KOPT-K1 (cell line): ENCODE data around the gene SMC1B.
"Not testable (repeated sequence)": the region's sequence is repeated elsewhere in the genome, so short reads cannot be mapped to it uniquely, and the experiment has no call there.

Experiments
- H3K27ac ChIP-seq: fragments of 200-600 bp; sonication (generic); 2 replicates; pipeline ENCODE4 v1.5.1; 2016; ENCODE audit warnings: antibody characterized with exemption, mild to moderate bottlenecking, low read depth, low read length; ENCODE audit not compliant: poor library complexity, severe bottlenecking
- H3K36me3 ChIP-seq: fragments of 200-600 bp; sonication (generic); 2 replicates; pipeline ENCODE4 v1.5.1; 2017; ENCODE audit warnings: antibody characterized with exemption, mild to moderate bottlenecking, low read length, moderate library complexity; ENCODE audit not compliant: insufficient read depth
- H3K9me3 ChIP-seq: fragments of 200-600 bp; sonication (generic); 2 replicates; pipeline ENCODE4 v1.5.1; 2017; ENCODE audit warnings: antibody characterized with exemption, low read length, mild to moderate bottlenecking; ENCODE audit not compliant: insufficient read depth, poor library complexity, severe bottlenecking

SMC1B gene

DNA sequence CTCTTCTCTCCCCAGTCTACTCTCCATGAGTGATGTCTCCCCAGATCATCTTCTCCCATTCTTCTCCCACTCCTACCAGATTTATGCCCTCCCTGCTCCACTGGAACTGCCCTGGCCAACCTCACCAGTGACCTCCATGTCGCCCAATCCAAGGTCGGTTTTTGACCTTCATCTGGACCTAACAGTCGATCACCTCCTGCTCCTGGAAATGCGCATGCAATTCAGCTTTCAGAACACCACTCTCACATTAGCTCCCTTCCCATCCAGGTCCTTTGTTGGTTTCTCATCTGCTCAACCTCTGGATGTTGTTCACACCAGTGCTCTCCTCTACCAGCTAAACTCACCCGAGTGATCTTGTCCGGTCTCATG, 5.4 kb upstream of the SMC1B start:
- H3K27ac ChIP-seq: no peak overlapping the region
- H3K9me3 ChIP-seq: no peaks in the 10 kb centered on the region
- no peaks in the 10 kb centered on the region for H3K36me3 ChIP-seq

DNA sequence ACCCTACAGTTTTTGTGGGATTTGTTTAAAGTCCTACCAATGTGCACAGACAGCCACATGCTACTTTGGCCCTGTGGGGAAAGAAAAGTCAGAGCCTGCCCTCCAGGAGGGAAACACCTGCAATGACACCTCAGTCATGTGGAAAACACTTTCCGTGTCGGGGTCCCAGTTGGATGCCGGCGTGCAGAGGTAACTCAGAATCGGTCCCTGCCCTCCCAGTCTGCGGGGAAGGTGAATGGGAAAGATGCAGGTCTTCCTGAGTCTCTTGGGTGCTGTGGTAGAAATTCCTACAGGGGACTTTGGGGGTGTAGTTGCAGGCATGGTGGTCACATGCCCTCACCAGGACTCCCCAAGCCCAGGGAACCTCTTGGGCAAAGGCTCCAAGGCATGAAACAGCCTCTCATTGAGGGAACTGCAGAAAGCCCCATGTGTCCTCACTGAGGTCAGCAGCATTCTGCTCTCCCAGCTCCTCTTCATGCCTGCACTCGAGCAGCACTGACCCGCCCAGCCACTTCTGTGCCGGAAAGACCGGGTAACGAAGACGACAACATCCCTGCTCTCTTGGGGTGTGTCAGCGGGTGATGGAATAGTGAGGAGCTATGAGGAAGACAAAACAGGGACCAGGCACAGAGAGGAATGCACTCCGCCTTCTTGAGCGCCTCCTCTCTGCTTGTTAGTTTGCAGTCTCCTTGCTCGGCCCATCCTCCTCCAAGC, 4.8 kb upstream of the SMC1B start:
- Histone ChIP-seq H3K9me3 (no peaks in the 10 kb centered on the region), H3K36me3 (no peaks in the 10 kb centered on the region), H3K27ac (no peak overlapping the region)

DNA sequence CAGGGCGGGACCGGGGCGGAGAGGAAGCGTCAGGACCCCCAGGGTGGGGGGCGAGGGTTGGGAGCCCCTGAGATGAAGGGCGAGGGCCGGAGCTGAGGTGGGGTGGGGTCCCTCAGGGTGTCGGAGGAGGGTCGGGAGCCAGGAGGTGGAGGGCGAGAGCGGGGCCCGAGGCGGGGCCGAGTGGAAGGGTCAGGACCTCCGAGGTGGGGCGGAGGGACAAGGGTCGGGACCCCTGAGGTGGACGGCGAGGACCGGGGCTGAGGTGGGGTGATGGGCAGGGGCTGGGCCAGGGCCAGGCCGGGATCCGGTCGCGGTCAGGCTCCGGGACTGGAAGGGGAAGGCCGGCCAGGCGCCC, 409 bp downstream of the SMC1B start:
- H3K27ac ChIP-seq: no peak overlapping the region
- H3K9me3 ChIP-seq: no peaks in the 10 kb centered on the region
- H3K36me3 ChIP-seq: no peaks in the 10 kb centered on the region

DNA sequence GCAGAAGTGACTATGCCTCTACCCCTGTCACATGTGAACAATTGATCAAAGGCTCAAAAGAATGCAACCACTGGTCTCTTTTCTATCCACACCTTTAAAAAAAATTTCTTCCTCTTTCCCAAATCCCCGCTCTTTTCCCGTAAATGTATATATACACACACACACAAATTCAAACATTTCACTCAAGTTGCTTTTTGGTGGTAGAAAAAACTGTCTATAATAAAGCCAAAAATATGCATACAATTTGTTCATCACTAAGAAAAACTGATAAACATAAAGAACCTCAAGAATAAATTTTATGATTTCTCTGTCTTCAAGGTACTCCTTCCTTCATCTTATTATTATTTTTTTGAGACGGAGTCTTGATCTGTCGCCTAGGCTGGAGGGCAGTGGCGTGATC, 5.6 kb downstream of the SMC1B start:
- Histone ChIP-seq H3K9me3 (peaks cover 9% of the 10 kb centered on the region), H3K36me3 (no peaks in the 10 kb centered on the region)

DNA sequence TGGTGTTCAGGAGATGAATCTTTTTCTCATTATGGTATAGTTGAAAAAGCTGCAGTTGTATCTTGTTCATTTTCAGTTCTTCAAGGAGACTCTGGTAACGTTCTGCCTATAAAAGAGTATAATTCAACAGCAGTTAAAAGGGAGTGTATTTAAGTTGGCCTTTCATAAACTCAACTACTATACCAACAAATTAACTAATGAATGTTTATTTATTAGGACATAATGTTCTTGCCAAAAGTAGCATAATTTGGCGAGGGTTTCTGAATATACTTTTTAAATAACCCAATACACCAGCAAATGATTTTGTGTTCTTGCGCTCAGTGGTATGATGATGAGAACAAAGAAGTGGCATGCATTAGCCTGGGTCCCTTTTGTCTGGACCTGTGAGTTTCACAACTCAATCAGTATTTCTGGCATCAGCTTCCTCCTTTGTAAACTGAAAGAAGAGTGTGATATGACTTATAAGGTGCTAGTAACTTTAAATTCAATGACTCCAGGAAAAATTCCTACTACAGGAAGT, 10.9 kb downstream of the SMC1B start:
- Histone ChIP-seq H3K36me3 (no peaks in the 10 kb centered on the region), H3K27ac (no peak overlapping the region), H3K9me3 (peaks cover 11% of the 10 kb centered on the region)

More for the DNA sequence above, 5.6 kb downstream of the SMC1B start:
- H3K27ac ChIP-seq: no peak overlapping the region

DNA sequence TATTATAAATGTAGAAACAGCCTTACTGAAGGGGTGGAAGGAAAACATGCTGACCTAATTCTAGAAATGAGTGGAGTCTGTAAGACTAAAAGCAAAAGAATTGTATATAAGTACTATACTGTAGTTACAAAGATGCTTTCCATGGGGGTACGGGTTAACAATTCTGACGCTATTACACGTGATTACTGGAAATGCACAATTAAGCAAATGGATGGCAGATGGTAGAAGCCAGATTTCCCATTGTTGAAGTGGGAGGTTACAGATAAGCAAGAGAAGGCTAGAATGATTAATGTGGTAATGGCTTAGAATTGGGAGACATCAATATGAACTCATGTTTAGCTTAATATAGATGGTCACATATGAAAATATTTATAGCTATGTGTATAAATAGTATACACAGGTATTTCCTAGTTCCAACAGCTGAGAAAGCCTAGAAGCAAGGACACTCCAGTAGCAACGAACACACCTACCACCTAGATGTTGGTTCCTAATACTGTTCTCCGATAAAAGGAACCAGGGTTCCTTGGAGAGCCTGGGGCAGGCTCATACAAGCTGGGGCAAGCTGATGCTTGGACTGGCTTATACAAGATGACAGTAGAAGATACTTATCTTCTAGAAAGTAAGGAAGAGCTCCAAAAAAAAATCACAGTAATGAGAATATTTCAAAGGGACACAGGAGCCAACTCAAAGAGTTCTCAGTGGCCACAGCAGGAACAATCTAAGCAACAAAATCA, 13.5 kb downstream of the SMC1B start:
- peaks cover 13% of the 10 kb centered on the region for H3K9me3 ChIP-seq
- H3K27ac ChIP-seq: no peak overlapping the region
- H3K36me3 ChIP-seq: no peaks in the 10 kb centered on the region

DNA sequence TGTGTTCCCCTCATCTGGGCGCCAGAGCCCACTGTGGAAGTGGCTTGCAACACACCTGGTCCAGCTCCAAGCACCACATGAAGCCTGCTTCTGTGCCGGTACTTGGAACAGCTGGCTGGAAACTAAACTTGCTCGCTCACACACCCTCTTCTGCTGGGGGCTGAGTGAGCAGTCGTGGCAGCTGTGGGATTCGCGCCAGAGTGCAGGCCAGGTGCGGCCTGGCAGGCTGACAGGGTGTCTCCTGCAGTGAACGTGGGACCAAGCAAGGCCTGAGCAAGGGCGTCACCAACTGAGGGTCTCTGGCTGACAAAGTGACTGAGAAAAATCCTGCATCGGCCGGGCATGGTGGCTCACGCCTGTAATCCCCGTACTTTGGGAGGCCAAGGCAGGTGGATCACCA, 15.2 kb downstream of the SMC1B start:
- Histone ChIP-seq H3K36me3 (no peaks in the 10 kb centered on the region), H3K9me3 (peaks cover 13% of the 10 kb centered on the region), H3K27ac (no peak overlapping the region)

DNA sequence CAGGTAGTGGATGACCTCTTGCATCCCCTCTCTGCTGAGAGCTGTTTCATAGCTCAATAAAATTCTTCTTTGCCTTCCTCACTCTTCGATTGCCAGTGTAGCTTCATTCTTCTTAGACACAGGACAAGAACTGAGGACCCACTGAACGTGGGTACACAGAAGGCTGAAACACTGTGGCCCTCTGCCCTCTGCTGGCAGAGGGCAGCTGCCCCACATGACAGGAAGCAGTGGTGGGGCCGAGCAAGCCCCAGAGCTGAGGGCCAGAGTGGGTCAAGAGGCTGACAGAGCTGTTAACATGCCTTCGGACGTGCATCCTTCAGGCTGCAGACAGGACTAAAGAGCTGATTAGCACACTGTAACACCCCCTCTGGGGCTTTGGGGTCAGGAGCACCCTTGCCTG, 15.6 kb downstream of the SMC1B start:
- Histone ChIP-seq H3K36me3 (no peaks in the 10 kb centered on the region), H3K9me3 (peaks cover 13% of the 10 kb centered on the region), H3K27ac (no peak overlapping the region)

DNA sequence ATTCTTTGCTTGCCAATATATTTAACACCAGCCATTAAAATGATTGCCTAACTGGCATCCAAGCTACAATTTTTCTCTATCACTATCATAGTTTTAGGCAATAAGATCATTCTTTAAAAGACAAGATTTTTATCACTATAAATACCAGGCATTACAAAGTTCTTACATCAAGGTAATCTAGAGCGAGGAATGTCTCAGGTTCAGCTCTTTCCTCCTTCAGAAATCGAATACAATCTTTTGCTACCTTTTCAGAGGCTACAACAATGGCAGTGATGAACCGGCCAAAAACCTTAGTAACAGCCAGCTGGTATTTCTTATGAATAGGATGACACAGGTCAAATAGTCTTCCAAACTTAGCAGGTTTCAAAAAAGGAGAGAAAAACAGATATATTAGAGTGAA, 23.9 kb downstream of the SMC1B start:
- H3K27ac ChIP-seq: no peak overlapping the region
- H3K9me3 ChIP-seq: no peaks in the 10 kb centered on the region
- no peaks in the 10 kb centered on the region for H3K36me3 ChIP-seq

DNA sequence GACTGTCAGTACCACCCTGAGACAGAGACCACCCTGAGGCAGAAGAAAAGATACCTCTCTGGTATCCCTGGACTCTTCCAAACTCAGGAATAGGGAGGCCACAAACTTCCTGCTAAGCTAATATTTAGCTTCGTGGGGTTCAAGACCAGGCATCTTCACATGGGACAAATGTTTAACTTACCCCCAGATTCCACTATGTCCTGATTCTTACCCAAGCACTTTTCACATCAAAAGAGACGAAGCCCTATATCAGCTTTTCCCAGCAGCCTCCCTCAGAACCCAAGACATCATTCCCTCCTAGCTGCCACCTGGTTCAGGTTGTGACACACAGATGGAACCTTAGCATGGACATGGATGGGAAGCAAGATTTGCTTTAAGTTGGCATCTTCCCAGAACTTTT, 32.1 kb downstream of the SMC1B start:
- Histone ChIP-seq H3K36me3 (no peaks in the 10 kb centered on the region), H3K9me3 (no peaks in the 10 kb centered on the region), H3K27ac (no peak overlapping the region)

DNA sequence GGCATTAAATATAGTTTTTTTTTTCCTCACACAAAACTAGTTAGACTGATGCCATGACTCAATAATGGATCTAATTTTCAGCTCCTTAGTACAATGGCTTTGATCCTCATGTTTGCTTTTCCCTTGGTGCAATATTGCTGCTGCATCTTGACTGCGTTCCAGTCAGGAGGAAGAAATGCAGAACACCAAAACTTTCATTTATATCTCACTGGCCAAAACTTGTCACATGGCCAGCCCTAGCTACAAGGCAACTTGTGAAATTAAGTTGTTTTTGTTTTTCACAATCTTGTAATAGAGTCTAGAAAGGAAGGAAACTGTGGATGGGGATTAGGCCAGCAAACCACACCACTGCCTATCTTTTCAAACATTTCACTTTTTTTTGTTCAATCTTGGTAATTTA, 36.7 kb downstream of the SMC1B start:
- Histone ChIP-seq H3K9me3 (no peaks in the 10 kb centered on the region), H3K27ac (no peak overlapping the region), H3K36me3 (no peaks in the 10 kb centered on the region)

DNA sequence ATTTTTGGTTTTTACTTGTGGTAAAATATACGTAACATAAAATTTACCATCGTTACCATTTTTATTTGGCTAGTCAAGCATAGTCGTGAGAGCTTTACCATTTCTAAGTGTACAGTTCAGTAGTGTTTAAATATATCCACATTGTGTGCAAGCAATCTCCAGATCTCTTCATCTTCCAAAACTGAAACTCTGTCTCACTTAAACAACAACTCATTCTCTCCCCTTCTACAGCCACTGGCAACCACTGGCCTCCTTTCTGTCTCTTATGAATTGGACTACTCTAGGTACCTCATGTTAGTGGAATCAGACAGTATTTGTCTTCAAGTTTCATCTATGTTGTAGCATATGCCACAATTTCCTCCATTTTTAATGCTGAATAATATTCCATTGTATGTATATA, 37.4 kb downstream of the SMC1B start:
- H3K36me3 ChIP-seq: no peaks in the 10 kb centered on the region
- no peak overlapping the region for H3K27ac ChIP-seq
- no peaks in the 10 kb centered on the region for H3K9me3 ChIP-seq

DNA sequence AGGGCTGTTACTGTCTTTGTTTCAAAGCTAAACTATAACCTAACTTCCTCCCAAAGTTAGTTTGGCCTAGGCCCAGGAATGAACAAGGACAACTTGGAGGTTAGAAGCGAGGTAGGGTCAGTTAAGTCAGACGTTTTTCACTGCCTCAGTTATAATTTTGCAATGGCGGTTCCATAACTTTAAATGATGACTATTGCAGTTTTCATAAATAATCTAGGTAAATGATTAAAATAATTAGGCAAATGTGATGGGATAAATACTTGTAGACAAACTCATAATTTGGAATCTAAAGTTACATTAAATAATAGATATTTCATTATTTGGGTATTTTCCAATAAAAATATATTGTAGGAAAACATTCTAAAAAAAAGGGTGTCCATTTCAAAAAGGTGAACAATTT, 39.8 kb downstream of the SMC1B start:
- H3K27ac ChIP-seq, H3K36me3 ChIP-seq, H3K9me3 ChIP-seq: not testable (repeated sequence)

DNA sequence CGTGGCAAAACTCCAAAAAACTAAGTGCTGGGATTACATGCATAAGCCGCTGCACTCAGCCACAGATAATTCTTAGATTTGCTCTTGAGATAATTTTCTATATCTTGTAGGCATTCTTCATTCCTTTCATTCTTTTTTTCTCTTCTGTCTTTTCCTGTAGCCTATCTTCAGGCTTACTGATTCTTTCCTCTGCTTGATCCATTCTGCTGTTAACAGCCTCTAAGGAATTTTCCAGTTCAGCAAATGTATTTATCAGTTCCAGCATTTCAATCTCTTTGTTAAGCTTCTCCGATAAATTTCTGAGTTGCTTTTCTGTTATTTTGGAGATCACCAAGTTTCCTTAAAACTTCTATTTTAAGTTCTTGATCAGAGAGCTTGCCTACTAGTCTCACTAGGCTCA, 46.7 kb downstream of the SMC1B start:
- H3K9me3 ChIP-seq: peaks cover 19% of the 10 kb centered on the region
- no peak overlapping the region for H3K27ac ChIP-seq
- no peaks in the 10 kb centered on the region for H3K36me3 ChIP-seq

DNA sequence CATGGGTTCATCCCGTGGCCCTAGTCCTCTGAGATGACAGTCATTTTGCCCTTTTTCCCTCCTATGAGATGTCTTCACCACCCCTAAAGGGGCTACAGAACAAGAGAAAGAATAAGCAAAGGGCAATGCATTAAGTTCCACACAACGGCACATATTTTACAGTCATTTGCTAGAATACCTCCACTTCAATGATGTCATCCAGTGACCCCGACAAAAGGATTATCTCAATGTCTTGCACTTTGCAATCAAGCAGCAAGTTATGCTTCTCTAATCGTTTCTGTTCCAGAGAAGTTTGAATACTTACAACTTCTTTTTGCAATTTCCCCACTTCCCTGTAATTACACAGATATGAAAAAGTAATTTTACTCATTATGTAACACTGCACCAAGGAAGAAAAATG, 53.8 kb downstream of the SMC1B start:
- Histone ChIP-seq H3K9me3 (no peaks in the 10 kb centered on the region), H3K27ac (no peak overlapping the region)

DNA sequence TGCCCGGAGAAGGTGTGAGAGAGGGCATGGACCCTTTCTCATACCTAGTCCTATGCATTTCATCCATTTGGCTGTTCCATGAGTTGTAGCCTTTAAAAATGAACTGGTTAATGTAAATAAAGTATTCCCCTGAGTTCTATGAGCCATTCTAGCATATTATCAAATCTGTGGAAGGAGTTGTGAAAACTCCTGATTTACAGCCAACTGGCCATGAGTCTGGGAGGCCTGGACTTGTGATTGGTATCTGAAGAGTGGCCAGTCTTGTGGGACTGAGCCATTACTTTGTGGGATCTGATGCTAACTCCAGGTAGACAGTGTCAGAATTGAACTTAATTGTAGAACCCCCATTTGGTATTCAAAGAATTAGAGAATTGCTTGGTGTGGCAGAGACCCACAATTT, 55.3 kb downstream of the SMC1B start:
- Histone ChIP-seq H3K27ac (no peak overlapping the region), H3K9me3 (no peaks in the 10 kb centered on the region), H3K36me3 (no peaks in the 10 kb centered on the region)

More for the DNA sequence above, 53.8 kb downstream of the SMC1B start:
- no peaks in the 10 kb centered on the region for H3K36me3 ChIP-seq
